BLaER1 (cell line): ENCODE results near the gene CNBD2.
"Not testable (repeated sequence)": the region's sequence is repeated elsewhere in the genome, so short reads cannot be mapped to it uniquely, and the experiment has no call there.

Experiments used
- H3K27ac ChIP-seq: shearing (Covaris generic); formaldehyde crosslinking; 2 replicates; pipeline ENCODE4 v1.8.1; 2022
- H3K27me3 ChIP-seq: shearing (Covaris generic); formaldehyde crosslinking; 2 replicates; pipeline ENCODE4 v1.8.1; 2022
- H3K36me3 ChIP-seq: shearing (Covaris generic); formaldehyde crosslinking; 2 replicates; pipeline ENCODE4 v1.8.1; 2022
- H3K4me1 ChIP-seq: shearing (Covaris generic); formaldehyde crosslinking; 2 replicates; pipeline ENCODE4 v1.8.1; 2022
- H3K4me2 ChIP-seq: shearing (Covaris generic); formaldehyde crosslinking; 2 replicates; pipeline ENCODE4 v1.8.1; 2022
- H3K4me3 ChIP-seq: shearing (Covaris generic); formaldehyde crosslinking; 2 replicates; pipeline ENCODE4 v1.8.1; 2022
- H3K9ac ChIP-seq: shearing (Covaris generic); formaldehyde crosslinking; 2 replicates; pipeline ENCODE4 v1.8.1; 2022
- H3K9me3 ChIP-seq: shearing (Covaris generic); formaldehyde crosslinking; 2 replicates; pipeline ENCODE4 v1.8.1; 2022
- H4K20me1 ChIP-seq: shearing (Covaris generic); formaldehyde crosslinking; 2 replicates; pipeline ENCODE4 v1.8.1; 2022
- Cebpa-rat ChIP-seq: shearing (Covaris generic); IDR thresholded peaks from 2 replicates; pipeline ENCODE4 v1.8.1; 2022

The CNBD2 gene

GRCh38 chr20:36060676-36061075 lies 92.3 kb downstream of the CNBD2 start:
- no peak overlapping the region for H3K4me3 ChIP-seq
- no peak overlapping the region for H3K4me2 ChIP-seq
- no peak overlapping the region for H3K9ac ChIP-seq
- no peaks in the 10 kb centered on the region for H3K36me3 ChIP-seq
- no peak for TF ChIP-seq Cebpa-rat
- H3K27ac ChIP-seq: no peak overlapping the region
- no peaks in the 10 kb centered on the region for H4K20me1 ChIP-seq
- peaks cover 4% of the 10 kb centered on the region; the same call in 1 of the 2 replicates for H3K9me3 ChIP-seq
- no peaks in the 10 kb centered on the region for H3K27me3 ChIP-seq
- H3K4me1 ChIP-seq: peaks cover 16% of the 10 kb centered on the region

GRCh38 chr20:36061754-36062153 lies 93.4 kb downstream of the CNBD2 start:
- Histone ChIP-seq H3K4me1 (peaks cover 25% of the 10 kb centered on the region), H3K36me3 (no peaks in the 10 kb centered on the region), H4K20me1 (no peaks in the 10 kb centered on the region), H3K4me2 (no peak overlapping the region), H3K27me3 (no peaks in the 10 kb centered on the region), H3K27ac (no peak overlapping the region), H3K9ac (no peak overlapping the region), H3K4me3 (no peak overlapping the region), H3K9me3 (peaks cover 4% of the 10 kb centered on the region; the same call in 1 of the 2 replicates)
- no peak for TF ChIP-seq Cebpa-rat

- no peak overlapping the region for H3K9ac ChIP-seq
- no peak for TF ChIP-seq Cebpa-rat
- H3K4me2 ChIP-seq: no peak overlapping the region
- no peak overlapping the region for H3K4me3 ChIP-seq
- no peaks in the 10 kb centered on the region for H3K27me3 ChIP-seq
- H3K4me1 ChIP-seq: peaks cover 26% of the 10 kb centered on the region
- H4K20me1 ChIP-seq: no peaks in the 10 kb centered on the region
- H3K27ac ChIP-seq: no peak overlapping the region
- peaks cover 4% of the 10 kb centered on the region; the same call in 1 of the 2 replicates for H3K9me3 ChIP-seq
- no peaks in the 10 kb centered on the region for H3K36me3 ChIP-seq
Observed at GRCh38 chr20:36062799-36063198, 94.4 kb downstream of the CNBD2 start.

GRCh38 chr20:36063916-36064657 lies 95.7 kb downstream of the CNBD2 start:
- H4K20me1 ChIP-seq: no peaks in the 10 kb centered on the region
- H3K4me1 ChIP-seq: peaks cover 26% of the 10 kb centered on the region
- H3K27ac ChIP-seq: peak overlapping the region; percentile 39
- H3K9ac ChIP-seq: peak overlapping the region; percentile 76
- peak overlapping the region; percentile 97 for H3K4me2 ChIP-seq
- H3K9me3 ChIP-seq: peaks cover 4% of the 10 kb centered on the region; the same call in 1 of the 2 replicates
- H3K27me3 ChIP-seq: no peaks in the 10 kb centered on the region
- no peaks in the 10 kb centered on the region for H3K36me3 ChIP-seq
- no peak for TF ChIP-seq Cebpa-rat
- peak overlapping the region; percentile 68 for H3K4me3 ChIP-seq

GRCh38 chr20:36064658-36065426 lies 96.5 kb downstream of the CNBD2 start:
- peak overlapping the region; percentile 68 for H3K4me3 ChIP-seq
- H3K9me3 ChIP-seq: peaks cover 4% of the 10 kb centered on the region; the same call in 1 of the 2 replicates
- H3K36me3 ChIP-seq: no peaks in the 10 kb centered on the region
- H3K9ac ChIP-seq: peak overlapping the region; percentile 76
- H3K27me3 ChIP-seq: no peaks in the 10 kb centered on the region
- H3K4me2 ChIP-seq: peak overlapping the region; percentile 97
- peaks cover 26% of the 10 kb centered on the region for H3K4me1 ChIP-seq
- TF ChIP-seq Cebpa-rat: no peak
- H4K20me1 ChIP-seq: no peaks in the 10 kb centered on the region
- peak overlapping the region; percentile 39 for H3K27ac ChIP-seq

- H4K20me1 ChIP-seq: no peaks in the 10 kb centered on the region
- no peaks in the 10 kb centered on the region for H3K36me3 ChIP-seq
- no peaks in the 10 kb centered on the region for H3K27me3 ChIP-seq
- TF ChIP-seq Cebpa-rat: no peak
- H3K4me1 ChIP-seq: peaks cover 26% of the 10 kb centered on the region
- H3K27ac ChIP-seq: peak overlapping the region; percentile 39
- H3K4me3 ChIP-seq: peak overlapping the region; percentile 68
- peak overlapping the region; percentile 97 for H3K4me2 ChIP-seq
- H3K9ac ChIP-seq: peak overlapping the region; percentile 76; the same call in 1 of the 2 replicates
- peaks cover 4% of the 10 kb centered on the region; the same call in 1 of the 2 replicates for H3K9me3 ChIP-seq
Observed at GRCh38 chr20:36065427-36065998, 97.1 kb downstream of the CNBD2 start.

GRCh38 chr20:36066777-36067176 lies 98.4 kb downstream of the CNBD2 start:
- Histone ChIP-seq H3K4me3 (no peak overlapping the region), H3K27ac (no peak overlapping the region), H3K9ac (no peak overlapping the region), H3K4me2 (peak overlapping the region; percentile 1; the same call in 1 of the 2 replicates), H4K20me1 (no peaks in the 10 kb centered on the region), H3K9me3 (peaks cover 2% of the 10 kb centered on the region; the same call in 1 of the 2 replicates), H3K27me3 (no peaks in the 10 kb centered on the region), H3K36me3 (no peaks in the 10 kb centered on the region), H3K4me1 (peaks cover 26% of the 10 kb centered on the region)
- TF ChIP-seq Cebpa-rat: no peak

GRCh38 chr20:36068526-36068925 lies 100.1 kb downstream of the CNBD2 start:
- H3K27me3 ChIP-seq, H3K27ac ChIP-seq, H4K20me1 ChIP-seq: not testable (repeated sequence)

GRCh38 chr20:36070451-36070850 lies 102.1 kb downstream of the CNBD2 start:
- H3K36me3 ChIP-seq: no peaks in the 10 kb centered on the region
- H3K27me3 ChIP-seq: no peaks in the 10 kb centered on the region
- no peak for TF ChIP-seq Cebpa-rat
- no peak overlapping the region for H3K4me3 ChIP-seq
- no peak overlapping the region for H3K9ac ChIP-seq
- H3K9me3 ChIP-seq: no peaks in the 10 kb centered on the region
- no peak overlapping the region for H3K27ac ChIP-seq
- H3K4me2 ChIP-seq: no peak overlapping the region
- H4K20me1 ChIP-seq: no peaks in the 10 kb centered on the region
- peaks cover 12% of the 10 kb centered on the region for H3K4me1 ChIP-seq

More at GRCh38 chr20:36068526-36068925, 100.1 kb downstream of the CNBD2 start:
- H3K4me1 ChIP-seq: peaks cover 26% of the 10 kb centered on the region
- H3K4me2 ChIP-seq, H3K9ac ChIP-seq, H3K9me3 ChIP-seq, H3K4me3 ChIP-seq, H3K36me3 ChIP-seq: not testable (repeated sequence)

- Histone ChIP-seq H3K27ac (no peak overlapping the region), H3K9ac (no peak overlapping the region), H4K20me1 (no peaks in the 10 kb centered on the region), H3K4me3 (no peak overlapping the region), H3K4me2 (no peak overlapping the region), H3K9me3 (no peaks in the 10 kb centered on the region), H3K4me1 (no peaks in the 10 kb centered on the region), H3K36me3 (no peaks in the 10 kb centered on the region), H3K27me3 (no peaks in the 10 kb centered on the region)
- TF ChIP-seq Cebpa-rat: no peak
Observed at GRCh38 chr20:36071848-36072247, 103.5 kb downstream of the CNBD2 start.
